Measurements from ENCODE around the gene SCT.

Gene SCT

GRCh38 chr11:581342-581741, 45.6 kb downstream of the SCT start:
- no peak for DNase-seq

- no peak for DNase-seq
These were observed 47.0 kb downstream of the SCT start for GRCh38 chr11:579830-580601.

GRCh38 chr11:578276-579035, 48.5 kb downstream of the SCT start:
- no peak for DNase-seq

- DNase-seq = no peak
These were observed 49.4 kb downstream of the SCT start for GRCh38 chr11:577611-577894.

- no peak for DNase-seq
These were observed 50.0 kb downstream of the SCT start for GRCh38 chr11:576811-577610.

Measured in NCI-H526 treated with DMSO at 0.1 percent for 48 hours (cell line).